ENCODE results near the gene SGO1.

GRCh38 chr3:20147361-20147760 lies 38.6 kb downstream of the SGO1 start:
- TF ChIP-seq, protein P1, sequence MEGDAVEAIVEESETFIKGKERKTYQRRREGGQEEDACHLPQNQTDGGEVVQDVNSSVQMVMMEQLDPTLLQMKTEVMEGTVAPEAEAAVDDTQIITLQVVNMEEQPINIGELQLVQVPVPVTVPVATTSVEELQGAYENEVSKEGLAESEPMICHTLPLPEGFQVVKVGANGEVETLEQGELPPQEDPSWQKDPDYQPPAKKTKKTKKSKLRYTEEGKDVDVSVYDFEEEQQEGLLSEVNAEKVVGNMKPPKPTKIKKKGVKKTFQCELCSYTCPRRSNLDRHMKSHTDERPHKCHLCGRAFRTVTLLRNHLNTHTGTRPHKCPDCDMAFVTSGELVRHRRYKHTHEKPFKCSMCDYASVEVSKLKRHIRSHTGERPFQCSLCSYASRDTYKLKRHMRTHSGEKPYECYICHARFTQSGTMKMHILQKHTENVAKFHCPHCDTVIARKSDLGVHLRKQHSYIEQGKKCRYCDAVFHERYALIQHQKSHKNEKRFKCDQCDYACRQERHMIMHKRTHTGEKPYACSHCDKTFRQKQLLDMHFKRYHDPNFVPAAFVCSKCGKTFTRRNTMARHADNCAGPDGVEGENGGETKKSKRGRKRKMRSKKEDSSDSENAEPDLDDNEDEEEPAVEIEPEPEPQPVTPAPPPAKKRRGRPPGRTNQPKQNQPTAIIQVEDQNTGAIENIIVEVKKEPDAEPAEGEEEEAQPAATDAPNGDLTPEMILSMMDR (optimal IDR thresholded peaks at IDR 0.05 in 1 of 3, IDR thresholded peaks at IDR 0.05 in 1 of 3, conservative IDR thresholded peaks at IDR 0.05 in 1 of 3; ENCODE audit: extremely low read depth in 1 of 3, insufficient read depth in 2 of 3, low read length in 3 of 3) = no peak
- TF ChIP-seq EZH2 (IDR thresholded peaks at IDR 0.05; ENCODE audit: low read length) = no peak

Measured in keratinocyte (primary cell).